Fibroblast of skin of abdomen (primary cell): ENCODE measurements around the gene AURKAIP1.

Experiments
- DNase-seq: peaks from one replicate; pipeline ENCODE4 v3.0.0-alpha.2; 2013

The AURKAIP1 gene

GRCh38 chr1:1331068-1331965 lies 43.7 kb downstream of the AURKAIP1 start, which contains the start of gene TAS1R3:
Gene TAS1R3, plus strand, starts transcription at chr1:1331280. Its CDS starts 66 bp downstream, at chr1:1331346.
- no peak for DNase-seq

- no peak for DNase-seq
Measured at GRCh38 chr1:1330366-1331067, 44.5 kb downstream of the AURKAIP1 start.

- DNase-seq = no peak
Measured at GRCh38 chr1:1329304-1330210, 45.5 kb downstream of the AURKAIP1 start.

GRCh38 chr1:1328254-1328653 lies 46.8 kb downstream of the AURKAIP1 start:
- DNase-seq = no peak

DNA sequence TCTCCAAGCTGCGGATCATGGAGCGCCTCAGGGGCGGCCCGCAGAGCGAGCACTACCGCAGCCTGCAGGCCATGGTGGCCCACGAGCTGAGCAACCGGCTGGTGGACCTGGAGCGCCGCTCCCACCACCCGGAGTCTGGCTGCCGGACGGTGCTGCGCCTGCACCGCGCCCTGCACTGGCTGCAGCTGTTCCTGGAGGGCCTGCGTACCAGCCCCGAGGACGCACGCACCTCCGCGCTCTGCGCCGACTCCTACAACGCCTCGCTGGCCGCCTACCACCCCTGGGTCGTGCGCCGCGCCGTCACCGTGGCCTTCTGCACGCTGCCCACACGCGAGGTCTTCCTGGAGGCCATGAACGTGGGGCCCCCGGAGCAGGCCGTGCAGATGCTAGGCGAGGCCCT lies 47.7 kb downstream of the AURKAIP1 start:
- no peak for DNase-seq

- no peak for DNase-seq
Measured at GRCh38 chr1:1326075-1326605, 48.9 kb downstream of the AURKAIP1 start.

DNA sequence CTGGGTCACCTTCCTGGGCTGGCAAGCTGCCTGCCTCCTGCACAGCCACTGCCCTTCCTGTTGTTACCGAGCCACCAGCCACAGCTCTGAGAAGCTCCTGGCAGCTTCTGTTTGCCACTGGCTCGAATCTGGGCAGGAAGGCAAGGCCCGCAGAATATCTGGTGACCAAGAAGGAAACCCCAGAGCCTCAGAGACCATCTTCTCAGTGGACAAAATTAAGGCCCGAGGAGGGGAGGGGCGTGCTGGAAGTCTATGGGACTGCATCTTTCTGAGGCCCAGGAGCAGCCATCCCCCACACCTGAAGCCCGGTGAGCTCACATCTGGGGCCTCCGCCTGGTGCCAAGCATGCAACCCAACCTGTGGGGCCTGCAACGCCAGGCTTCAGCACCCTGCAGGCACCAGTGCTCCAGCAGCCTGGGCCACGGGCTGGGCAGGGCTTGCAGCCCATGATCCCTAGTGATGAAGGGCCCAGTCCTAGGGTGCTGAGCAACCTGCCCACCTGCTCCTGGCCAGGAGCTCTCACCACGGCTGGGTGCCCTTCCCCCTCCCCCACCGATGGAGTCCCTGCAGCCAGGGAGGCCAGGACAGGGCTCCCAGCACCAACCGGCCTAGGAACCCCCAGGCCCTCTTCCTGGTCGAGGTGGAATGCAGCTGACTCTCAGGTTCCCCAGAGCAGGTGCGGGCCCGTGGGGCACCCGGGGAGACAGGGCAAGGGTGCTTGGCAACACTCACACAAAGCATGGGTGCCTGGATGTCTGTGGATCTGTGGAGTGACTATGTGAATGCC lies 49.5 kb downstream of the AURKAIP1 start:
- DNase-seq = no peak

- peak; percentile 89 for DNase-seq
Measured at GRCh38 chr1:1324524-1325287, 50.3 kb downstream of the AURKAIP1 start, which contains the start of the genes CPTP and INTS11. Gene CPTP, plus strand, starts transcription at chr1:1324802. Its CDS starts 2,109 bp downstream, at chr1:1326911. Gene INTS11, minus strand, starts transcription at chr1:1324660. Its CDS starts 52 bp downstream, at chr1:1324608.

DNA sequence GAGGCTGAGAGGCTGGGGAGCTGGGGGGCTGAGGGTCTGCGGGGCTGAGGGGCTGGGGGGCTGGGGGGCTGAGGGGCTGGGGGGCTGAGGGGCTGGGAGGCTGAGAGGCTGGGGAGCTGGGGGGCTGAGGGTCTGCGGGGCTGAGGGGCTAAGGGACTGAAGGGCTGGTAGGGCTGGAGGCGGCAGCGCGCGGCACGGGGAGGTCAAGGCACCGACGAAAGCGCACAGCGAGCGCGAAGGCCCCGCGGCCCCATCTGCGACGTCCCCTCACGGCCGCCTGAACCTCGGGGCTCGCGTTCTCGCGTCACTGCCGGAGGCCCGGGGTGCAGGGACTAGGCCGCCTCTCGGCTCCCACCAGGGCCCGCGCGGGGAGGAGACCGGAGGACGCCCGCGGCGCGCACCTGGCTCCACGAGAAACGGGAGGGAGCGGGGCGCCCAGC lies 50.9 kb downstream of the AURKAIP1 start:
- no peak for DNase-seq
